PC-9 (cell line): ENCODE data around the gene SRC. TPM values are rescaled to one million over a fixed set of nuclear protein-coding genes. Genes with fewer than 3 reads are reported as not detected.

ENCODE experiments used
- BruUV-seq: library from RNA; stranded (reverse); fragments of 400-500 nt; replicated peaks from 2 replicates; lab custom pipeline; 2021; lab: Mats Ljungman, UMichigan
- CTCF ChIA-PET: fragments of 300-600 bp; sonication (Branson Sonifier 250); formaldehyde crosslinking; loops from one replicate; lab custom pipeline; 2022; ENCODE audit warnings: antibody characterized with exemption; lab: Charles Lee
- POLR2A ChIA-PET: fragments of 300-600 bp; sonication (Branson Sonifier 250); formaldehyde crosslinking; loops from one replicate; lab custom pipeline; 2022; ENCODE audit warnings: antibody characterized with exemption; ENCODE audit not compliant: unreplicated experiment; lab: Charles Lee
- DNase-seq, 2 experiments: peaks; one replicate each; pipeline versions ENCODE4 v3.0.0 to v3.0.0-alpha.2; 2015 to 2022; ENCODE audit warnings: mixed read lengths in 1 of 2
- H2AFZ ChIP-seq: fragments of 200-600 bp; sonication (generic); 2 replicates; pipeline ENCODE4 v1.8.1; 2017; ENCODE audit warnings: antibody characterized with exemption
- H3F3A ChIP-seq: fragments of 200-600 bp; sonication (generic); 2 replicates; pipeline ENCODE4 v1.8.1; 2017; ENCODE audit warnings: antibody characterized with exemption, mild to moderate bottlenecking, low read depth; ENCODE audit not compliant: insufficient read depth
- H3K27ac ChIP-seq: fragments of 200-600 bp; sonication (generic); 2 replicates; pipeline ENCODE4 v1.6.1; 2016; ENCODE audit warnings: mixed run types
- H3K27me3 ChIP-seq: fragments of 200-600 bp; sonication (generic); 2 replicates; pipeline ENCODE4 v1.6.1; 2016; ENCODE audit warnings: low read depth, mixed run types; ENCODE audit not compliant: insufficient read depth
- H3K36me3 ChIP-seq: fragments of 200-600 bp; sonication (generic); 2 replicates; pipeline ENCODE4 v1.6.1; 2016; ENCODE audit warnings: low read depth, mixed run types
- H3K4me1 ChIP-seq: fragments of 200-600 bp; sonication (generic); replicated peaks from 2 replicates; pipeline ENCODE4 v1.6.1; 2016; ENCODE audit warnings: mixed run types; ENCODE audit not compliant: insufficient read depth
- H3K4me2 ChIP-seq: fragments of 200-600 bp; sonication (generic); 2 replicates; pipeline ENCODE4 v1.6.1; 2017; ENCODE audit warnings: mixed run types
- H3K4me3 ChIP-seq: fragments of 200-600 bp; sonication (generic); 2 replicates; pipeline ENCODE4 v1.6.1; 2016; ENCODE audit warnings: mixed run types
- H3K79me2 ChIP-seq: fragments of 200-600 bp; sonication (generic); 2 replicates; pipeline ENCODE4 v1.6.1; 2017; ENCODE audit warnings: low read depth, mixed run types
- H3K9me2 ChIP-seq: fragments of 200-600 bp; sonication (generic); 2 replicates; pipeline ENCODE4 v1.8.1; 2017; ENCODE audit warnings: mild to moderate bottlenecking; ENCODE audit not compliant: insufficient read depth
- H3K9me3 ChIP-seq: fragments of 200-600 bp; sonication (generic); 2 replicates; pipeline ENCODE4 v1.8.1; 2016; ENCODE audit warnings: low read depth; ENCODE audit not compliant: insufficient read depth
- H4K20me1 ChIP-seq: fragments of 200-600 bp; sonication (generic); 2 replicates; pipeline ENCODE4 v1.8.1; 2017; ENCODE audit not compliant: insufficient read depth
- CTCF ChIP-seq: fragments of 200-600 bp; sonication (generic); conservative IDR thresholded peaks from 2 replicates; pipeline ENCODE4 v1.6.1; 2017; ENCODE audit warnings: mixed run types, antibody characterized with exemption, mild to moderate bottlenecking, moderate library complexity
- EZH2 ChIP-seq: fragments of 200-600 bp; sonication (generic); IDR thresholded peaks from 2 replicates; pipeline ENCODE4 v1.8.0; 2017; ENCODE audit warnings: antibody characterized with exemption, low read depth
- intact Hi-C: fragments of 100-400 bp; cut with micrococcal nuclease; formaldehyde crosslinking; loops from one replicate; pipeline ENCODE4 v1.10.0; 2022; ENCODE audit not compliant: unreplicated experiment
- total RNA-seq: library from RNA; stranded (reverse); gene quantifications from 2 replicates; pipeline ENCODE4 v1.2.3, GENCODE V29; 2021

The SRC gene
- total RNA-seq, 1 experiment from 2014 or later: 58.4 TPM

- Histone ChIP-seq H3K4me1 (peaks cover 19% of the 10 kb centered on the region), H3K4me2 (no peak overlapping the region), H3K79me2 (no peaks in the 10 kb centered on the region), H3K36me3 (no peaks in the 10 kb centered on the region), H3K9me3 (no peaks in the 10 kb centered on the region), H4K20me1 (0 out of 2 replicates have a peak, but pooled peaks cover 3% of the 10 kb centered on the region), H3K4me3 (no peak overlapping the region), H3K27me3 (no peaks in the 10 kb centered on the region), H3K9me2 (no peaks in the 10 kb centered on the region), H2AFZ (no peak overlapping the region), H3F3A (peaks cover 20% of the 10 kb centered on the region; the same call in 1 of the 2 replicates), H3K27ac (no peak overlapping the region)
- ChIA-PET CTCF (interaction anchor here (0.6 kb wide), 2 partner anchors 35 to 38 kb away, joined by 4 to 12 read pairs; no protein-coding TSS in a partner anchor), POLR2A (interaction anchor here (0.7 kb wide), 1 partner anchor 143 kb away, joined by 6 read pairs; no protein-coding TSS in a partner anchor)
- intact Hi-C loops: loop anchor here (5.0 kb wide), 1 partner anchor 144 kb away; the partner anchor contains the start of gene BLCAP
- TF ChIP-seq CTCF (no peak), EZH2 (no peak)
- peak in 1 of 2 experiments; percentile 24 for DNase-seq
- no TSS peak for BruUV-seq
Observed at GRCh38 chr20:37383229-37383989, 37.5 kb downstream of the SRC start.

- ChIA-PET CTCF (interaction anchor here (0.6 kb wide), 1 partner anchor 611 kb away, joined by 3 read pairs; no protein-coding TSS in a partner anchor), POLR2A (interaction anchor here (0.6 kb wide), 1 partner anchor 95 kb away, joined by 4 read pairs; the partner anchor contains the start of gene MANBAL)
- H3K4me2 ChIP-seq: no peak overlapping the region
- intact Hi-C loops: loop anchor here (2.0 to 5.0 kb wide), 2 partner anchors 116 to 143 kb away; partner anchors contain the start of gene BLCAP
- peaks cover 20% of the 10 kb centered on the region; the same call in 1 of the 2 replicates for H3F3A ChIP-seq
- DNase-seq: peak in 1 of 2 experiments; percentile 55
- no peaks in the 10 kb centered on the region for H3K9me2 ChIP-seq
- H3K27ac ChIP-seq: no peak overlapping the region
- 0 out of 2 replicates have a peak, but pooled peaks cover 3% of the 10 kb centered on the region for H4K20me1 ChIP-seq
- no peaks in the 10 kb centered on the region for H3K36me3 ChIP-seq
- H3K79me2 ChIP-seq: no peaks in the 10 kb centered on the region
- TF ChIP-seq EZH2: no peak
- peak; percentile 80 for TF ChIP-seq CTCF
- H3K4me1 ChIP-seq: peaks cover 8% of the 10 kb centered on the region; the same call in 1 of the 2 replicates
- H3K9me3 ChIP-seq: no peaks in the 10 kb centered on the region
- H3K27me3 ChIP-seq: no peaks in the 10 kb centered on the region
- BruUV-seq: no TSS peak
- no peak overlapping the region for H3K4me3 ChIP-seq
- no peak overlapping the region for H2AFZ ChIP-seq
Observed at GRCh38 chr20:37384683-37385174, 38.8 kb downstream of the SRC start.

- Histone ChIP-seq H3K4me2 (no peak overlapping the region), H2AFZ (no peak overlapping the region), H3K4me3 (no peak overlapping the region), H3K27ac (no peak overlapping the region), H3K36me3 (no peaks in the 10 kb centered on the region), H3K79me2 (no peaks in the 10 kb centered on the region), H3K27me3 (no peaks in the 10 kb centered on the region), H4K20me1 (0 out of 2 replicates have a peak, but pooled peaks cover 3% of the 10 kb centered on the region), H3F3A (peaks cover 18% of the 10 kb centered on the region; the same call in 1 of the 2 replicates), H3K9me3 (no peaks in the 10 kb centered on the region), H3K4me1 (peaks cover 5% of the 10 kb centered on the region; the same call in 1 of the 2 replicates), H3K9me2 (no peaks in the 10 kb centered on the region)
- intact Hi-C loops: loop anchor here (2.0 kb wide), 1 partner anchor 116 kb away; no protein-coding TSS in a partner anchor
- CTCF ChIA-PET: interaction anchor here (0.5 to 0.6 kb wide), 3 partner anchors 14 to 610 kb away, joined by 3 to 4 read pairs (median 4); no protein-coding TSS in a partner anchor
- BruUV-seq: no TSS peak
- POLR2A ChIA-PET: interaction anchor here (0.6 kb wide), 1 partner anchor 96 kb away, joined by 4 read pairs; the partner anchor contains the start of gene MANBAL
- TF ChIP-seq CTCF (no peak), EZH2 (no peak)
- DNase-seq: no peak
Observed at GRCh38 chr20:37385176-37385575, 39.2 kb downstream of the SRC start.
